ELR (cell line): Measurements from ENCODE around the gene HSD3B1.
"Not testable (repeated sequence)": the region's sequence is repeated elsewhere in the genome, so short reads cannot be mapped to it uniquely, and the experiment has no call there.

ENCODE experiments used
- DNase-seq: peaks from one replicate; pipeline ENCODE4 v3.0.0-alpha.2; 2015; ENCODE audit warnings: low read depth

The HSD3B1 gene

DNA sequence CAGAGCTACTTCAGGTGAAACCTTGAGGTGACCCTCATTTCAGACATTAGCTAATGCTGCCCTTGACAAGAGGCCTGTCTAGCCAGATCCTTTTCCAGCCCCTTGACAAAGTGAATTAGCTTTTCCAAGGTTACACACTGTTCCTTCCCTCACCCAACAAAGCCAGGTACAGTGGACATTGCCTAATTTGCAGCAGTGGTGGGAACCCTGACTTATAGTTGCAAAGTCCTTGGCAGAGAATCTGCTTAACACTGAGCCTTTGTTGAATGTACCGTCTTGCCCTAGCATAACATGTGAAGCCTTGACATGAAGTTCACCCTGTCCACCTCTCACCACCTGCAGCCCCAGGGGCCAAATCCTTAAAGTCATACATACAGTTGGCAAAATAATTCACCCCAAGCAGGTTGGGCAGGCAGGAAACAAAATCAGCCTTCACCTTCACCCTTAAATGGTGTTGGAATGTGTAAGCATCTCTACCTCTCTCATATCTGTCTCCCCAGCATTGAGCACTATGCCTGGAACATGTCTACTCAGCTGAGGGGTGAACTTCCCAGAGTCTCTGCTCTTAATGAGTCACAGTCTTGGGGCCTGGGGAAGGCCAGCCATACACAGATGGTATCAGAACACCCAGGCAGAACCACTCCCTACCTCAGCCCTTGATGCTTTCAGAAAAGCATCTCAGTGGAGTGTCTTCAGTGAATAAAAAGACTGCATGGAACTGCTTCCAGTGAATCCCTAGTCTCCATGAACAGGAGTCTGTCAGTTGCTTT lies 46.5 kb downstream of the HSD3B1 start:
- DNase-seq, result peak; percentile 29

DNA sequence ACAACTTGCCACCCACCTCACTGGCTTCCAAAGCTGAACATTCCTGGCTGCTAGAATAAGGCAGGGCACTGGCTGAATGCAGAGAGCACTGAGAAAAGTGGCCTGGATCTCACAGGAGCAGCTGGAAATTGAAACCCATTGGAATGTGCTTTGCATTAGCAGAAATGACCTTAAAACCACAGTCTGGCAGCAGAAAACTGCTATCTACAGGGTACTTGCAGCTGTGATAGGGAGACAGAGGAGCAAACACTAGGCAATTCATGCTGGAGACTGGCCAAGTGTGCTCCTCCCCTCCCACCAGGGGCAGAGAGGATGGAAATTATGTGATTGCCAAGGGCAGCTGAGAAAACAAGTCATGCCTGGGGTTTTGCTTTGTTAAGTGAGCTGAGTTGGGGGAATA lies 47.2 kb downstream of the HSD3B1 start:
- DNase-seq, result no peak

- DNase-seq, result no peak
Observed at GRCh38 chr1:119556423-119556822, 49.4 kb downstream of the HSD3B1 start.

DNA sequence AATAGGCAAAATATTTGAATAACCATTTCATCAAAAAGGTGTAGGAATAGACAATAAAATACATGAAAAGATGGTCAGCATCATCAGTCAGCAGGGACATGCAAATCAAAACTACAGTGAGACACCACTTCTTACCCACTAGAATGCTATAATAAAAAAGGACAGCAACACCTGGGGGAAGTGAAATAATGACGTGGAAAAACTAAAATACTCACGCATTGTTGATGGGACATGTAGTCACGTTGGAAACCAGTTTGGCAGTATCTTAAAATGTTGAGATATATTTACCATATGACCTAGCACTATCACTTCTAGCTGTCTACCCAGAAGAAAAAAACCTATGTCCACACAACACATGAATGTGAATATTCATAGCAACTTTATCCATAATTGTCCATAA lies 53.4 kb downstream of the HSD3B1 start:
- DNase-seq, result not testable (repeated sequence)

DNA sequence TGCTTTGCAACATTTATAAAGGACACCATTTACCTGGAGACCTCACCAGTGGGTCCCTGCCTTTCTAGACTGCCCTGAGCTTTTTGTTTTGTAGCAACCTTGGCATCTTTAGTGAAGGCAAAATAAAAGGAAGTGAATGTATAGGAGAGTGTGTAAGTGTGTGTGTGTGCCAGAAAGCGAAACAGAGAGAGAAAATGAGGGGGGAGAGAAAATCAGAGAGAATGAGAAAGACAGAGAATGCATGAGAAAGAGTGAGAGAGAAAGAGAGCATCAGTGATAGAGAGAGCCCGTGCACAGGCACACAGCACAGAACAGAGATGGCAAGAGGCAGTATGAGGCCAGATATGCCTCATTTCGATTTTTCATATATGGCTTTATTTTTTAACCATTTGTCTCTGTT lies 57.5 kb downstream of the HSD3B1 start:
- no peak for DNase-seq
